ENCODE data around the gene EFNA2.

EFNA2 gene

DNA sequence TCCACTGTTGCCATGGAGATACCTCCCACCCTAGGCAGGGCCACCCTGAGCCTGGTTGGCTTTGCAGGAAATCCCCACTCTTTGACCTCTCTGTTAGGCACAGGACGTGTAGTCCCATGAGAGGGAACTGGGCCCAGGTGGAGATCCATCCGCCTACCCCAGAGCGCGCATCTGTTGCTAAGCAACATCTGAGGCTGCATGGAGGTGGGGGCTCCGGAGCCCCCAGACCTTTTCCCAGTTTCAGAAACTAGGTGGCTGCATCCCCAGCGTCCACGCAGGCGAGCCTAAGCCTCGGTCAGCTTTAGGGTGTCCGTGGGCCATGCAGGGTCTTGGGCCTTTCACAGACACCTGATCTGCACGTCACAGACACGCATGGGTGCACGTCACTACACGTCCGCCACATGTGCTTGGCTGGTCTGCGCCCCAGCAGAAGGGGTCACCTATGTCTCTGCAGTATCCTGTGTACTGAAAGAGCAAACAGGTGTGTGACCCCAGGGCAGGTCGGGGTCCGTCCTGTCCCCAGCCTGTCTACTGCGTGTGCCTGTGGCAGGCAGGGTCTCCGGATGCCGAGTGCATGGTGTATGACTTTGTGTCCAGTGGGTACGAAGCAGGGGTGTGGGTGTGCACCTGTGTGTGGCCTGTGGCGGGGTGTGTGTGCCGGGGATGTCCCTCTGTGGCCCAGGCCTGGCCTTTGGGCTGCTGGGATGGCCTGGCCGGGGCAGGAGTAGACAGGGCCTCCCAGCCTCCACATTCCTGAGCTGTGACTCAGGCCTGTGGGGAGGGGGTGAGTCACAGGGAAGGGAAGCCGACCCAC, 20.7 kb upstream of the EFNA2 start:
- no peaks in the 10 kb centered on the region for H3K9me3 ChIP-seq (replicated peaks; ENCODE audit: low read length)
- peak overlapping the region; percentile 76 for H3K4me2 ChIP-seq (ENCODE audit: low read length)
- no peaks in the 10 kb centered on the region for H3K36me3 ChIP-seq (ENCODE audit: insufficient read depth, low read length)
- peak overlapping the region; percentile 51 for H3K4me3 ChIP-seq (ENCODE audit: low read length)
- H3K9ac ChIP-seq (ENCODE audit: low read depth, low read length): peak overlapping the region; percentile 51
- H3K4me1 ChIP-seq (ENCODE audit: control insufficient read depth, insufficient read depth, low read length): peaks cover 76% of the 10 kb centered on the region
- H3K27me3 ChIP-seq (ENCODE audit: control insufficient read depth, insufficient read depth, low read length): no peaks in the 10 kb centered on the region

DNA sequence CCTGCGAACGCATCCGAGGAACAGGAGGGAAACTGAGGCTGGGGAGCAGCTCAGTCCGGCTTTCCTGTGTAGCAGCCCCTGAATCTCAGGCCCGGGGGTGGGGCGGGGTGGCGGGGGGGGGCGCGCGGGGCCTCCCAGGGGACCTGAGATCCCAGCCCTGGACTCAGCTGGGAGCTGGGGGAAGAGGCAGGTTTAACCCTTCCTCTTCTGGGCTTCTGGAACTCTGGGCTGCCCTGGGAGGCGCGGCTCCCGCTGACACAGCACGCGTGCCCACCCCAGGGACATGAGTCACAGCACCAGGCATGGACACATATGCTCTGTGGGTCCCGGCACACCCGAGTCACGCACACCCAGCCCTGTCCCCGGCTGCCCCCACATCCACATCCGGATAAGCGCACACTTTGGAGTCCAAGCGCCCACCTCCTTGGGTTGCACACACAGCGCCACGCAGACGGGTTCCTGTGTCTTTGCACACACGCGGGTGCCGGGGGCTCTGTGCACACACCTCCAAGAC, 20.0 kb upstream of the EFNA2 start:
- Histone ChIP-seq H3K4me3 (ENCODE audit: low read length) (peak overlapping the region; percentile 77), H3K9ac (ENCODE audit: low read depth, low read length) (peak overlapping the region; percentile 80), H3K36me3 (ENCODE audit: insufficient read depth, low read length) (peaks cover under 1% of the 10 kb centered on the region), H3K27me3 (ENCODE audit: control insufficient read depth, insufficient read depth, low read length) (no peaks in the 10 kb centered on the region), H3K9me3 (replicated peaks; ENCODE audit: low read length) (no peaks in the 10 kb centered on the region), H3K4me2 (ENCODE audit: low read length) (peak overlapping the region; percentile 96), H3K4me1 (ENCODE audit: control insufficient read depth, insufficient read depth, low read length) (peaks cover 76% of the 10 kb centered on the region)

- H3K9ac ChIP-seq (ENCODE audit: low read depth, low read length): peak overlapping the region; percentile 80
Measured at GRCh38 chr19:1266129-1266915, 19.4 kb upstream of the EFNA2 start.

DNA sequence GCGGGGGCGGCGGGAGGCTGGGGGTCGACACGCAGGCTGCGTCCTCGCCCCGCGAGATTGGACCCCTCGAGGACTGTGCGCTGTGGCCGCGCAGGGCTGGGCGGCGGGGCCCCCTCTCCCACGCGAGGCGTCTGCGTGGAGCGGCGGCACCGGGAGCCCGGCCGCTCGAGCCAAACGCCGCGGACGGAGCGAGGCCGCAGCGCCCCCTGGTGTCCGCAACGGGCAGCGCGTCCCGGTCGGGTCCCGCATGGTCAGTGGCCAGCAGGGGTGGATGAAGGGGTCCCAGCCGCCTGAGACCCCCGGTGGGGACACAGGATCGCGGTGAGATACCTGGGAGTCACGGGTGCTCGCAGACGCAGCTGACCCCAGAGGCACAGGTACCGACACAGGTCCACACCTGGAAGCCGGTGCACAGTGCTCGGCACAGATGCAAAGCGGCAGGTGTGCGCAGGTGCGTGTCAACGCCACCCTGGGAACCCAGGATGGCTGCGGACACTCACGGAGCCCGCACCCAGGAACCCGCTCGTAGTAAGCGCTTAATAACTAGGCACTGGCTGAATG, 18.7 kb upstream of the EFNA2 start:
- Histone ChIP-seq H3K4me2 (ENCODE audit: low read length) (peak overlapping the region; percentile 96), H3K9me3 (replicated peaks; ENCODE audit: low read length) (no peaks in the 10 kb centered on the region), H3K36me3 (ENCODE audit: insufficient read depth, low read length) (peaks cover 13% of the 10 kb centered on the region), H3K4me3 (ENCODE audit: low read length) (peak overlapping the region; percentile 77), H3K4me1 (ENCODE audit: control insufficient read depth, insufficient read depth, low read length) (peaks cover 78% of the 10 kb centered on the region), H3K9ac (ENCODE audit: low read depth, low read length) (peak overlapping the region; percentile 80), H3K27me3 (ENCODE audit: control insufficient read depth, insufficient read depth, low read length) (no peaks in the 10 kb centered on the region)

More at GRCh38 chr19:1266129-1266915, 19.4 kb upstream of the EFNA2 start:
- H3K9me3 ChIP-seq (replicated peaks; ENCODE audit: low read length): no peaks in the 10 kb centered on the region
- H3K36me3 ChIP-seq (ENCODE audit: insufficient read depth, low read length): peaks cover 7% of the 10 kb centered on the region
- H3K4me3 ChIP-seq (ENCODE audit: low read length): peak overlapping the region; percentile 77
- H3K4me1 ChIP-seq (ENCODE audit: control insufficient read depth, insufficient read depth, low read length): peaks cover 78% of the 10 kb centered on the region
- no peaks in the 10 kb centered on the region for H3K27me3 ChIP-seq (ENCODE audit: control insufficient read depth, insufficient read depth, low read length)
- H3K4me2 ChIP-seq (ENCODE audit: low read length): peak overlapping the region; percentile 96

DNA sequence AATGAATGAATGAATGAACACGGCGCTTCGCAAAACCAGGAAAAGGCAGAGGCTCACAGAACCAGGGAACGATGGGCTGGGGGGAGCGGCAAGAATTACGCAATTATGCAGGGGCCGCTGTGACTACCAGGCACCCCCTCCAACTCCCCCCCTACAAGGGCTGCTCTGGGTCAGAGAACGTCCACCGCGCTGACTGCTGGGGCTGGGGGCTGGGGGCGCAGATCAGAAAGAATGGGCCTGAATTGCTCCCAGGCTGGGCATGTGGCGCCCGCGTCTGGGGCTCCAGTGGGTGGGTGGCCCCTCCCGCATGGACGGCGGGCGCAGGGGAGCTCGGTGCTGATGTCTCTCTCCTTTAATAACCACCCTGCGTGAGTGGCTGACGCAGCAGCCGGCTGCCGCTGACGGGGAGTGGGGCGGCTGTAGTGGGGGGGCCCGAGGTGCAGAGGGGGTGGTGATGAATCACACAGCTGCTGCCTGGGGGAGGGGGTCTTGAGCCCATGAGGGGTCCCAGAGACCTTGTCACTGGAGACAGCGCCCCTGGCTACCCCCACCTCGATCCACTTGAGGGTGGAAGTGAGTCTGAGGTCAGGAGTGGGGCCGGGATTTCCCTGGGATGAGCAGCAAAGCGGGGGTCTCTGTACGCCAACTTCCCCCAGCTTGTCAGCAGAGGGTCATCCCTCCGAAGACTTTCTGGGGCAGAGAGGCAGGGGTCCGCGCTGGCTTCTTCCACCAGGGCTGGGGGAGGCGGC, 18.0 kb upstream of the EFNA2 start:
- peak overlapping the region; percentile 80 for H3K9ac ChIP-seq (ENCODE audit: low read depth, low read length)
- no peaks in the 10 kb centered on the region for H3K9me3 ChIP-seq (replicated peaks; ENCODE audit: low read length)
- H3K4me3 ChIP-seq (ENCODE audit: low read length): peak overlapping the region; percentile 77
- peak overlapping the region; percentile 96 for H3K4me2 ChIP-seq (ENCODE audit: low read length)
- no peaks in the 10 kb centered on the region for H3K27me3 ChIP-seq (ENCODE audit: control insufficient read depth, insufficient read depth, low read length)
- H3K36me3 ChIP-seq (ENCODE audit: insufficient read depth, low read length): peaks cover 20% of the 10 kb centered on the region
- peaks cover 77% of the 10 kb centered on the region for H3K4me1 ChIP-seq (ENCODE audit: control insufficient read depth, insufficient read depth, low read length)

- H3K4me1 ChIP-seq (ENCODE audit: control insufficient read depth, insufficient read depth, low read length): peaks cover 77% of the 10 kb centered on the region
Measured at GRCh38 chr19:1268226-1269064, 17.2 kb upstream of the EFNA2 start.

GRCh38 chr19:1269065-1269477, 16.6 kb upstream of the EFNA2 start, which contains the start of gene CIRBP:
CIRBP (plus strand) TSS chr19:1269332; CDS start chr19:1270934, 1,602 bp downstream.
- Histone ChIP-seq H3K9ac (ENCODE audit: low read depth, low read length) (peak within 1 kb of the TSS; percentile 96), H3K9me3 (replicated peaks; ENCODE audit: low read length) (no peaks in the 10 kb centered on the region)

More at GRCh38 chr19:1268226-1269064, 17.2 kb upstream of the EFNA2 start:
- Histone ChIP-seq H3K4me2 (ENCODE audit: low read length) (peak overlapping the region; percentile 96), H3K27me3 (ENCODE audit: control insufficient read depth, insufficient read depth, low read length) (no peaks in the 10 kb centered on the region), H3K4me3 (ENCODE audit: low read length) (no peak overlapping the region), H3K9ac (ENCODE audit: low read depth, low read length) (peak overlapping the region; percentile 43), H3K36me3 (ENCODE audit: insufficient read depth, low read length) (peaks cover 28% of the 10 kb centered on the region), H3K9me3 (replicated peaks; ENCODE audit: low read length) (no peaks in the 10 kb centered on the region)

GRCh38 chr19:1269478-1270212, 16.0 kb upstream of the EFNA2 start:
- H3K9me3 ChIP-seq (replicated peaks; ENCODE audit: low read length): no peaks in the 10 kb centered on the region
- H3K4me1 ChIP-seq (ENCODE audit: control insufficient read depth, insufficient read depth, low read length): peaks cover 81% of the 10 kb centered on the region
- H3K9ac ChIP-seq (ENCODE audit: low read depth, low read length): peak overlapping the region; percentile 96

More at GRCh38 chr19:1269065-1269477, 16.6 kb upstream of the EFNA2 start, which contains the start of gene CIRBP:
- Histone ChIP-seq H3K27me3 (ENCODE audit: control insufficient read depth, insufficient read depth, low read length) (no peaks in the 10 kb centered on the region), H3K4me1 (ENCODE audit: control insufficient read depth, insufficient read depth, low read length) (peaks cover 80% of the 10 kb centered on the region), H3K4me2 (ENCODE audit: low read length) (peak within 1 kb of the TSS; percentile 100), H3K36me3 (ENCODE audit: insufficient read depth, low read length) (peaks cover 34% of the 10 kb centered on the region), H3K4me3 (ENCODE audit: low read length) (peak within 1 kb of the TSS; percentile 83)

DNA sequence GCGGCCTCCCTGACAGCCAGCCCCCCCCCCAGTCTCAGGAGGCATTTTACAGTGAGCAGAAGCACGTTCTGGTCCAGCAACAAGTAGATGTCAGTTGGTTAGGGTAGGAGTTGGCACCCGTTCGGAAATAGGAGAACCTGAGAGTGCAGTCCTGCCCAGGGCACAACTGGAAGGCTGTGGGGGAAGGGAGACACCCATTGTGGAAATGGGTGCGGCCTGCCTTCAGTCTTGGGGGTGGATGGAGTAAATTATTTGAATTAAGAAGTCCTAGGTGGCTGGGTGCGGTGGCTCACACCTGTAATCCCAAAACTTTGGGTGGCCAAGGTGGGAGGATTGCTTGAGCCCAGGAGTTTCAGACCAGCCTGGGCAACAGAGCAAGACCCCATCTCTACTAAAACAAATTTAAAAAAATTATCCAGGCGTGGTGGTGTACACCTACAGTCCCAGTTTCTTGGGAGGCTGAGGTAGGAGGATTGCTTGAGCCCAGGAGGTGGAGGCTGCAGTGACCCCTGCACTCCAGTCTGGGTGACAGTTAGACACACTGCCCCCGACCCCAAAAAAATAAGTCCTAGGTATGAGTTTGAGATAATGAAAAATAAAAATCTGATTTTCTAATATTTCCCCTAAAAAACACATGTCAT, 15.3 kb upstream of the EFNA2 start:
- H3K4me3 ChIP-seq (ENCODE audit: low read length): peak overlapping the region; percentile 83
- no peaks in the 10 kb centered on the region for H3K27me3 ChIP-seq (ENCODE audit: control insufficient read depth, insufficient read depth, low read length)
- peaks cover 80% of the 10 kb centered on the region for H3K4me1 ChIP-seq (ENCODE audit: control insufficient read depth, insufficient read depth, low read length)
- peak overlapping the region; percentile 96 for H3K9ac ChIP-seq (ENCODE audit: low read depth, low read length)
- H3K36me3 ChIP-seq (ENCODE audit: insufficient read depth, low read length): peaks cover 45% of the 10 kb centered on the region
- H3K9me3 ChIP-seq (replicated peaks; ENCODE audit: low read length): no peaks in the 10 kb centered on the region
- H3K4me2 ChIP-seq (ENCODE audit: low read length): peak overlapping the region; percentile 100

More at GRCh38 chr19:1269478-1270212, 16.0 kb upstream of the EFNA2 start:
- Histone ChIP-seq H3K36me3 (ENCODE audit: insufficient read depth, low read length) (peaks cover 40% of the 10 kb centered on the region), H3K4me2 (ENCODE audit: low read length) (peak overlapping the region; percentile 100), H3K27me3 (ENCODE audit: control insufficient read depth, insufficient read depth, low read length) (no peaks in the 10 kb centered on the region), H3K4me3 (ENCODE audit: low read length) (peak overlapping the region; percentile 83)

Data from skeletal muscle satellite cell (primary cell).